GM23248 (cell line): Measurements from ENCODE around the gene ATP1B3. TPM values are rescaled to one million over a fixed set of nuclear protein-coding genes. Genes with fewer than 3 reads are reported as not detected.

Experiments
- DNase-seq: peaks from one replicate; pipeline ENCODE4 v3.0.0-alpha.2; 2015
- H2AFZ ChIP-seq: fragments of 200-600 bp; sonication (generic); 2 replicates; pipeline ENCODE4 v1.6.1; 2016; ENCODE audit warnings: antibody characterized with exemption
- H3F3A ChIP-seq: fragments of 200-600 bp; sonication (generic); 2 replicates; pipeline ENCODE4 v1.6.1; 2016; ENCODE audit warnings: mild to moderate bottlenecking, antibody characterized with exemption, mixed run types; ENCODE audit not compliant: insufficient read depth
- H3K27ac ChIP-seq: fragments of 200-600 bp; sonication (generic); 2 replicates; pipeline ENCODE4 v1.5.1; 2016; ENCODE audit warnings: mild to moderate bottlenecking
- H3K27me3 ChIP-seq: fragments of 200-600 bp; sonication (generic); replicated peaks from 2 replicates; pipeline ENCODE4 v1.6.1; 2016; ENCODE audit warnings: mild to moderate bottlenecking; ENCODE audit not compliant: insufficient read depth
- H3K36me3 ChIP-seq: fragments of 200-600 bp; sonication (generic); 2 replicates; pipeline ENCODE4 v1.6.1; 2016; ENCODE audit warnings: low read depth, mild to moderate bottlenecking
- H3K4me1 ChIP-seq: fragments of 200-600 bp; sonication (generic); 2 replicates; pipeline ENCODE4 v1.6.1; 2016; ENCODE audit warnings: mild to moderate bottlenecking; ENCODE audit not compliant: insufficient read depth
- H3K4me2 ChIP-seq: fragments of 200-600 bp; sonication (generic); one replicate; pipeline ENCODE4 v1.6.1; 2016; ENCODE audit warnings: mild to moderate bottlenecking; ENCODE audit not compliant: unreplicated experiment
- H3K4me3 ChIP-seq: fragments of 200-600 bp; sonication (generic); 2 replicates; pipeline ENCODE4 v1.5.1; 2016; ENCODE audit warnings: mild to moderate bottlenecking
- H3K79me2 ChIP-seq: fragments of 200-600 bp; sonication (generic); 2 replicates; pipeline ENCODE4 v1.6.1; 2016; ENCODE audit warnings: mild to moderate bottlenecking; ENCODE audit not compliant: insufficient read depth
- H3K9ac ChIP-seq: fragments of 200-600 bp; sonication (generic); 2 replicates; pipeline ENCODE4 v1.6.1; 2016; ENCODE audit warnings: mild to moderate bottlenecking
- H3K9me2 ChIP-seq: fragments of 200-600 bp; sonication (generic); 2 replicates; pipeline ENCODE4 v1.6.1; 2016; ENCODE audit warnings: mixed run types, mild to moderate bottlenecking, moderate library complexity; ENCODE audit not compliant: insufficient read depth
- H3K9me3 ChIP-seq: fragments of 200-600 bp; sonication (generic); one replicate; pipeline ENCODE4 v1.6.1; 2017; ENCODE audit warnings: low read depth
- H4K20me1 ChIP-seq: fragments of 200-600 bp; sonication (generic); 2 replicates; pipeline ENCODE4 v1.6.0; 2016; ENCODE audit not compliant: insufficient read depth
- EZH2 ChIP-seq: fragments of 200-600 bp; sonication (generic); IDR thresholded peaks from 2 replicates; pipeline ENCODE4 v1.6.1; 2018; ENCODE audit warnings: antibody characterized with exemption, mild to moderate bottlenecking; ENCODE audit not compliant: insufficient read depth, poor library complexity, severe bottlenecking
- EZH2phosphoT487 ChIP-seq: fragments of 200-600 bp; sonication (generic); IDR thresholded peaks from 2 replicates; pipeline ENCODE4 v1.6.1; 2018; ENCODE audit warnings: antibody characterized with exemption, moderate library complexity, mild to moderate bottlenecking, low read depth; ENCODE audit not compliant: insufficient read depth
- WGBS, 2 experiments: methylation state at CpG; one replicate each; pipeline ENCODE4 v1.1.6; 2015 to 2017; ENCODE audit warnings: low lambda C conversion rate in 2 of 2, low coverage in 1 of 2; ENCODE audit errors: missing lambda C conversion rate in 2 of 2; 5-methylcytosine and 5-hydroxymethylcytosine counted together
- in situ Hi-C: fragments of 300-500 bp; cut with MboI; formaldehyde crosslinking; loops from 2 replicates; pipeline ENCODE4 v1.15.0; 2020
- polyA plus RNA-seq: library from polyadenylated mRNA; unstranded; fragments of >200 nt; fragmentation: Nextera tagmentation; extraction: Ambion mirVana; gene quantifications from 2 replicates; pipeline ENCODE4 v1.2.1, GENCODE V29; 2016
- total RNA-seq: library from RNA; depleted of rRNA; stranded (reverse); fragments of >200 nt; shearing (Covaris generic); gene quantifications from 2 replicates; pipeline ENCODE4 v1.2.3, GENCODE V29; 2014; rRNA removed

The ATP1B3 gene
- total RNA-seq (65.4 and 73.6 TPM in 2 replicates), polyA plus RNA-seq (234 and 245 TPM in 2 replicates)

- Histone ChIP-seq H3K79me2 (peaks cover 42% of the 10 kb centered on the region), H3K4me3 (peak within 1 kb of the TSS; percentile 85), H3K9me3 (no peaks in the 10 kb centered on the region), H3F3A (peaks cover 12% of the 10 kb centered on the region; the same call in 1 of the 2 replicates), H3K9ac (peak within 1 kb of the TSS; percentile 93), H3K4me2 (peak within 1 kb of the TSS; percentile 98), H2AFZ (peak within 1 kb of the TSS; percentile 100), H4K20me1 (no peaks in the 10 kb centered on the region), H3K36me3 (no peaks in the 10 kb centered on the region), H3K27ac (peak within 1 kb of the TSS; percentile 97), H3K4me1 (peaks cover 19% of the 10 kb centered on the region), H3K9me2 (no peaks in the 10 kb centered on the region), H3K27me3 (no peaks in the 10 kb centered on the region)
- in situ Hi-C loops, result no loop called here
- peak; percentile 94 for DNase-seq
- 0 to 1% methylated on average over 24 to 55 of the region's 69 CpGs for WGBS, 2 experiments
- no peak for TF ChIP-seq EZH2
- TF ChIP-seq EZH2phosphoT487, result no peak
Measured at GRCh38 chr3:141876381-141876890, at the start of gene ATP1B3. Gene ATP1B3 (plus strand): TSS chr3:141876643. CDS start chr3:141876802, 159 bp downstream.

- no peak overlapping the region for H3K27ac ChIP-seq
- H3K4me3 ChIP-seq, result no peak overlapping the region
- no peak overlapping the region for H3K4me2 ChIP-seq
- in situ Hi-C loops, result no loop called here
- H3K9me3 ChIP-seq, result no peaks in the 10 kb centered on the region
- H4K20me1 ChIP-seq, result no peaks in the 10 kb centered on the region
- H3K4me1 ChIP-seq, result no peaks in the 10 kb centered on the region
- DNase-seq, result no peak
- peaks cover 16% of the 10 kb centered on the region for H3K27me3 ChIP-seq
- TF ChIP-seq EZH2, result no peak
- TF ChIP-seq EZH2phosphoT487, result no peak
- H2AFZ ChIP-seq, result no peak overlapping the region
- H3K9me2 ChIP-seq, result no peaks in the 10 kb centered on the region
- H3F3A ChIP-seq, result no peaks in the 10 kb centered on the region
- H3K79me2 ChIP-seq, result no peaks in the 10 kb centered on the region
- H3K36me3 ChIP-seq, result no peaks in the 10 kb centered on the region
- no peak overlapping the region for H3K9ac ChIP-seq
Measured at GRCh38 chr3:141828487-141828886, 48.0 kb upstream of the ATP1B3 start.

DNA sequence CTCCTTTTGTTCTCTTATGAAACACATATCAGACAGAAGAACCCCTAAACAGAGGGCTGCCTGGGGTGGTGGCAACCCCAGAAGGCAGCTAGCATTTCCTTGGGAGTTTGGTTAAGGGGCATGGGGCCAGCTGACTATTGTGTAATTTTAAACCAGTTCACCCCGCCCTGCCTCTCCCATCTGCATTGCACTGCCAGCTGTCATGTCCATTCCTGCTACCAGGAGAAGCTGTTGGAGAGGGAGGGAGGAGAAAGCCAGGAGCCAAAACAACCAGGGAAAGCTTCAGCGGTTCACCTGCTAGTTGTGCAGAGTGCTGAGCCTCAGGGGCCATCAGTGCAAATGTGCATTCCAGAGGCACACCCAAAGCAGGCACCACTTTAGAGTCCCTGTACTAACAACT is 47.6 kb upstream of the ATP1B3 start:
- peak; percentile 61 for DNase-seq
- in situ Hi-C loops, result no loop called here
- no peak overlapping the region for H3K27ac ChIP-seq

GRCh38 chr3:141830508-141830907 is 45.9 kb upstream of the ATP1B3 start:
- Histone ChIP-seq H3K9me3 (no peaks in the 10 kb centered on the region), H3K4me3 (no peak overlapping the region), H3K79me2 (no peaks in the 10 kb centered on the region), H4K20me1 (no peaks in the 10 kb centered on the region), H3F3A (no peaks in the 10 kb centered on the region), H2AFZ (no peak overlapping the region), H3K4me2 (no peak overlapping the region), H3K9me2 (no peaks in the 10 kb centered on the region), H3K36me3 (no peaks in the 10 kb centered on the region), H3K9ac (no peak overlapping the region), H3K27ac (no peak overlapping the region), H3K4me1 (no peaks in the 10 kb centered on the region), H3K27me3 (peaks cover 16% of the 10 kb centered on the region)
- 74% methylated on average over 6 of the region's 6 CpGs for WGBS, 2 experiments
- DNase-seq, result no peak
- no peak for TF ChIP-seq EZH2
- no peak for TF ChIP-seq EZH2phosphoT487
- in situ Hi-C loops, result no loop called here

More for the DNA sequence above, 47.6 kb upstream of the ATP1B3 start:
- Histone ChIP-seq H2AFZ (no peak overlapping the region), H3F3A (no peaks in the 10 kb centered on the region), H4K20me1 (no peaks in the 10 kb centered on the region), H3K27me3 (peaks cover 16% of the 10 kb centered on the region), H3K4me2 (no peak overlapping the region), H3K4me3 (no peak overlapping the region), H3K9ac (no peak overlapping the region), H3K9me3 (no peaks in the 10 kb centered on the region), H3K4me1 (no peaks in the 10 kb centered on the region), H3K36me3 (no peaks in the 10 kb centered on the region), H3K79me2 (no peaks in the 10 kb centered on the region), H3K9me2 (no peaks in the 10 kb centered on the region)
- 23 to 25% methylated on average over 2 of the region's 2 CpGs for WGBS, 2 experiments
- TF ChIP-seq EZH2phosphoT487 (no peak), EZH2 (no peak)

DNA sequence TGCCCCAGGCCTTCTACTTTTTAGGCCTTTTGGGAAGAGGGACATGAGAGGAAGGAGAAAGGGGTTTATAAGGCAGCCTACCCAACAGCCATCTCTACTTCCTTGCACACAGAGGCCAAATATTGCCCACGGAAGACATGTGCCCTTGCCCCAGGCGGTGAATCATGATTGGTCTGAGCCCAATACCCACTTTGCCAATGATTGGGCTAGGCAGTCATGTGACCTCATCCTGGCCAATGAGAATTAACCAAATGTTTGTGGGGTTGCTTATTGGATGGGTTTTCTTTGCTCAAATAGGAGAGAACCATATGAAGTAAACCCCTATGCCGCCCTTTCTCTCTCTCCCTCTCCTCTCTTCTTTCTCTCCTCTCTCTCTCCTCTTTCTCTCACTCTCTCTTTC is 42.2 kb upstream of the ATP1B3 start:
- 84 to 97% methylated on average over 3 of the region's 3 CpGs for WGBS, 2 experiments
- Histone ChIP-seq H3K9ac (no peak overlapping the region), H3K9me2 (no peaks in the 10 kb centered on the region), H3K27me3 (peaks cover 12% of the 10 kb centered on the region), H3K27ac (no peak overlapping the region), H2AFZ (no peak overlapping the region), H3K9me3 (no peaks in the 10 kb centered on the region), H3K4me1 (no peaks in the 10 kb centered on the region), H3K4me2 (no peak overlapping the region), H3K4me3 (no peak overlapping the region), H3K36me3 (no peaks in the 10 kb centered on the region), H3K79me2 (no peaks in the 10 kb centered on the region), H3F3A (no peaks in the 10 kb centered on the region), H4K20me1 (no peaks in the 10 kb centered on the region)
- no peak for DNase-seq
- in situ Hi-C loops, result no loop called here
- no peak for TF ChIP-seq EZH2
- no peak for TF ChIP-seq EZH2phosphoT487
